K562 (cell line): ENCODE measurements around the gene PUS7. TPM values are rescaled to one million over a fixed set of nuclear protein-coding genes. Genes with fewer than 3 reads are reported as not detected.
A peak's percentile ranks its signal among the peaks of the same experiment; 100 is the strongest.

Experiments used
- ATAC-seq: fragments of 200-7000 bp; cut with Tn5 transposase; 3 replicates; pipeline ENCODE4 v1.9.1; 2020; ENCODE audit warnings: moderate library complexity
- BruUV-seq: library from RNA; stranded (reverse); fragments of 400-500 nt; replicated peaks from 2 replicates; lab custom pipeline; 2021; lab: Mats Ljungman, UMichigan
- CTCF ChIA-PET: fragments of 300-600 bp; formaldehyde crosslinking; extraction: SDS; loops from one replicate; lab custom pipeline; 2021; ENCODE audit warnings: low intra/inter-chr PET ratio; lab: Yijun Ruan, JAX
- POLR2A ChIA-PET: fragments of 300-600, 350-650 bp; sonication (Branson Sonifier 250); formaldehyde crosslinking; extraction: SDS; loops from one replicate; lab custom pipeline; 2021; ENCODE audit warnings: antibody characterized with exemption, inconsistent platforms; lab: Yijun Ruan, JAX
- DNase-seq, 4 experiments: peaks; one replicate each; pipeline versions ENCODE4 v3.0.0 to v3.0.0-alpha.2; 2011 to 2018; ENCODE audit warnings: low spot score in 3 of 4, mixed read lengths in 3 of 4; ENCODE audit errors: extremely low read depth in 1 of 4
- FAIRE-seq: peaks from 2 replicates; lab custom pipeline; 2011; peaks lifted over from hg19 to GRCh38; lab: Jason Lieb, UNC
- H2AFZ ChIP-seq: 2 replicates; pipeline ENCODE4 v1.6.0; 2011; ENCODE audit warnings: low read depth, low read length, control low read depth, inconsistent platforms
- H3K27ac ChIP-seq: fragments of 200-600 bp; 3 replicates; pipeline ENCODE4 v1.8.0; 2011; ENCODE audit warnings: low read depth, mild to moderate bottlenecking, control low read depth, inconsistent platforms, low read length, moderate library complexity, mixed read lengths; ENCODE audit errors: extremely low read depth
- H3K27me3 ChIP-seq, 2 experiments: fragments of 300-600 bp in 1 of 2; 2 replicates in 1 of 2; 3 replicates in 1 of 2; pipeline versions ENCODE4 v1.6.0 to v1.8.0; 2011; ENCODE audit warnings: inconsistent platforms in 2 of 2, low read length in 2 of 2, mild to moderate bottlenecking in 1 of 2, mixed read lengths in 1 of 2, moderate library complexity in 1 of 2; ENCODE audit not compliant: control insufficient read depth in 2 of 2, insufficient read depth in 2 of 2
- H3K36me3 ChIP-seq: fragments of 300-600 bp; 3 replicates; pipeline ENCODE4 v1.8.0; 2011; ENCODE audit warnings: mild to moderate bottlenecking, low read length, inconsistent platforms; ENCODE audit not compliant: control insufficient read depth, insufficient read depth
- H3K4me1 ChIP-seq, 2 experiments: fragments of 200-600 bp in 1 of 2; replicated peaks in 1 of 2; 2 replicates in 1 of 2; 3 replicates in 1 of 2; pipeline versions ENCODE4 v1.5.1 to v1.8.0; 2011; ENCODE audit warnings: inconsistent platforms in 2 of 2, low read length in 2 of 2, mild to moderate bottlenecking in 1 of 2, mixed read lengths in 1 of 2, moderate library complexity in 1 of 2; ENCODE audit not compliant: control insufficient read depth in 2 of 2, insufficient read depth in 2 of 2
- H3K4me2 ChIP-seq: 2 replicates; pipeline ENCODE4 v1.6.1; 2011; ENCODE audit warnings: low read length, control low read depth, inconsistent platforms, mixed read lengths; ENCODE audit not compliant: insufficient read depth
- H3K4me3 ChIP-seq: fragments of 200-600 bp; sonication (generic), shearing (Covaris generic); 2 replicates; pipeline ENCODE4 v1.5.1; 2016; ENCODE audit warnings: control low read depth, inconsistent platforms
- H3K79me2 ChIP-seq: fragments of 200-600 bp; 3 replicates; pipeline ENCODE4 v1.8.0; 2011; ENCODE audit warnings: low read length, inconsistent platforms; ENCODE audit not compliant: control insufficient read depth, insufficient read depth
- H3K9ac ChIP-seq, 2 experiments: 2 replicates each; pipeline versions ENCODE4 v1.6.0 to v1.6.1; 2011; ENCODE audit warnings: low read depth in 2 of 2, low read length in 2 of 2, control low read depth in 1 of 2, inconsistent platforms in 1 of 2, mild to moderate bottlenecking in 1 of 2, mixed read lengths in 1 of 2; ENCODE audit not compliant: insufficient read depth in 1 of 2
- H3K9me1 ChIP-seq: one replicate; pipeline ENCODE4 v1.6.0; 2011; ENCODE audit warnings: inconsistent platforms, mild to moderate bottlenecking, low read length, moderate library complexity; ENCODE audit not compliant: control insufficient read depth, insufficient read depth
- H3K9me3 ChIP-seq: replicated peaks from 2 replicates; pipeline ENCODE4 v1.5.1; 2011; ENCODE audit warnings: low read depth, low read length, inconsistent platforms; ENCODE audit not compliant: control insufficient read depth, insufficient read depth
- H4K20me1 ChIP-seq: replicated peaks from 2 replicates; pipeline ENCODE4 v1.6.1; 2011; ENCODE audit warnings: low read length, inconsistent platforms, mixed read lengths; ENCODE audit not compliant: control insufficient read depth, insufficient read depth
- C11orf30 ChIP-seq: fragments of 450-650 bp; IDR thresholded peaks from 2 replicates; pipeline ENCODE4 v1.6.1; 2016; ENCODE audit warnings: low read depth, mild to moderate bottlenecking
- DEAF1 ChIP-seq: fragments of 450-650 bp; formaldehyde crosslinking; IDR thresholded peaks from 2 replicates; pipeline ENCODE4 v1.4.0; 2020; ENCODE audit warnings: mild to moderate bottlenecking, moderate library complexity
- ZNF316 ChIP-seq: fragments of 450-650 bp; IDR thresholded peaks from 2 replicates; pipeline ENCODE4 v1.6.1; 2016
- WGBS: fragments of 100-300 bp; shearing (Covaris generic); methylation state at CpG from one replicate; pipeline ENCODE4 v1.1.6; 2016; ENCODE audit warnings: low coverage, mixed read lengths; ENCODE audit not compliant: insufficient coverage; ENCODE audit errors: missing lambda C conversion rate; 5-methylcytosine and 5-hydroxymethylcytosine counted together
- in situ Hi-C: fragments of 300-500 bp; cut with MboI; formaldehyde crosslinking; loops from 4 replicates; pipeline ENCODE4 v1.15.0; 2018; ENCODE audit warnings: inconsistent platforms, mixed read lengths
- intact Hi-C: fragments of 100-400 bp; cut with micrococcal nuclease; formaldehyde crosslinking; loops from 2 replicates; pipeline ENCODE4 v1.14.2; 2022
- polyA plus RNA-seq, 8 experiments: library from polyadenylated mRNA; depleted of rRNA in 4 of 8; stranded (reverse) in 5 of 8; unstranded in 3 of 8; fragments of >200 nt; fragmentation: Nextera tagmentation in 2 of 8; fragmentation: Illumina TruSeq in 1 of 8; extraction: Ambion mirVana in 2 of 8; extraction: Trizol in 1 of 8; gene quantifications; 2 replicates each; pipeline versions ENCODE4 v1.2.1 to v1.2.3, GENCODE V29; 2011 to 2014; ENCODE audit warnings: inconsistent platforms in 1 of 8, missing spikeins in 1 of 8
- total RNA-seq, 7 experiments: library from RNA; depleted of rRNA in 6 of 7; stranded (reverse); fragments of >200 nt in 6 of 7; fragmentation: Illumina TruSeq in 2 of 7; extraction: Trizol in 2 of 7; gene quantifications; 2 replicates each; pipeline versions ENCODE4 v1.2.1 to v1.2.3, GENCODE V29; 2011 to 2021; ENCODE audit warnings: low replicate concordance in 1 of 7

The PUS7 gene
- total and polyA plus RNA-seq, 9 of the 15 experiments (the other 6 are each of a cell fraction or from before 2014, with no cell fraction given), result 15.1 to 95.6 (median 63.2) TPM

GRCh38 chr7:105512926-105513526 lies 9.0 kb downstream of the PUS7 start:
- FAIRE-seq, result no peak
- TF ChIP-seq DEAF1 (no peak), ZNF316 (peak; percentile 66), C11orf30 (peak; percentile 58; the same call in 1 of the 2 replicates)
- no TSS peak for BruUV-seq
- DNase-seq, result peak in 1 of 4 experiments; percentile 11
- Histone ChIP-seq H3K4me3 (no peak overlapping the region), H3K27ac (no peak overlapping the region; the same call in 2 of the 3 replicates), H3K4me1 (peaks cover 7 to 10% of the 10 kb centered on the region in 2 experiments; a peak in 4 of 5 replicates), H4K20me1 (no peaks in the 10 kb centered on the region; the same call in 1 of the 2 replicates), H3K9ac (peak overlapping the region in 1 of 2 experiments; percentile 9; a peak in 1 of 4 replicates), H3K36me3 (peaks cover 63% of the 10 kb centered on the region), H3K79me2 (peaks cover 84% of the 10 kb centered on the region), H3K4me2 (no peak overlapping the region), H3K9me1 (peaks cover 3% of the 10 kb centered on the region), H2AFZ (no peak overlapping the region), H3K9me3 (no peaks in the 10 kb centered on the region), H3K27me3 (no peaks in the 10 kb centered on the region)
- no peak; the same call in 1 of the 3 replicates for ATAC-seq
- in situ Hi-C loops, result no loop called here
- CTCF ChIA-PET, result no interaction called here
- intact Hi-C loops, result no loop called here
- WGBS, result 68% methylated on average over 4 of the region's 4 CpGs
- POLR2A ChIA-PET, result interaction anchor here (0.7 kb wide), 1 partner anchor 165 kb away, joined by 4 read pairs; no protein-coding TSS in a partner anchor
